Measurements from ENCODE around the gene RYR3. TPM values are rescaled to one million over a fixed set of nuclear protein-coding genes. Genes with fewer than 3 reads are reported as not detected.
A peak's percentile ranks its signal among the peaks of the same experiment; 100 is the strongest.

Gene RYR3
- total RNA-seq, 1 donor from 2014 or later = under 0.01 TPM

GRCh38 chr15:33888176-33888575 lies 577.4 kb downstream of the RYR3 start:
- no peak for DNase-seq (ENCODE audit: low read depth)
- H3K36me3 ChIP-seq (ENCODE audit: control insufficient read depth, insufficient read depth, low read length) = no peaks in the 10 kb centered on the region
- no peak for FAIRE-seq
- TF ChIP-seq, protein P1, sequence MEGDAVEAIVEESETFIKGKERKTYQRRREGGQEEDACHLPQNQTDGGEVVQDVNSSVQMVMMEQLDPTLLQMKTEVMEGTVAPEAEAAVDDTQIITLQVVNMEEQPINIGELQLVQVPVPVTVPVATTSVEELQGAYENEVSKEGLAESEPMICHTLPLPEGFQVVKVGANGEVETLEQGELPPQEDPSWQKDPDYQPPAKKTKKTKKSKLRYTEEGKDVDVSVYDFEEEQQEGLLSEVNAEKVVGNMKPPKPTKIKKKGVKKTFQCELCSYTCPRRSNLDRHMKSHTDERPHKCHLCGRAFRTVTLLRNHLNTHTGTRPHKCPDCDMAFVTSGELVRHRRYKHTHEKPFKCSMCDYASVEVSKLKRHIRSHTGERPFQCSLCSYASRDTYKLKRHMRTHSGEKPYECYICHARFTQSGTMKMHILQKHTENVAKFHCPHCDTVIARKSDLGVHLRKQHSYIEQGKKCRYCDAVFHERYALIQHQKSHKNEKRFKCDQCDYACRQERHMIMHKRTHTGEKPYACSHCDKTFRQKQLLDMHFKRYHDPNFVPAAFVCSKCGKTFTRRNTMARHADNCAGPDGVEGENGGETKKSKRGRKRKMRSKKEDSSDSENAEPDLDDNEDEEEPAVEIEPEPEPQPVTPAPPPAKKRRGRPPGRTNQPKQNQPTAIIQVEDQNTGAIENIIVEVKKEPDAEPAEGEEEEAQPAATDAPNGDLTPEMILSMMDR (IDR thresholded peaks at IDR 0.05; ENCODE audit: insufficient read depth, low read length, severe bottlenecking) = no peak
- H3K4me3 ChIP-seq (ENCODE audit: low read depth, low read length) = no peak overlapping the region
- no peaks in the 10 kb centered on the region for H3K27me3 ChIP-seq (ENCODE audit: control insufficient read depth, insufficient read depth, low read length)

GRCh38 chr15:33894193-33894592 lies 583.4 kb downstream of the RYR3 start:
- DNase-seq (ENCODE audit: low read depth) (no peak), FAIRE-seq (no peak)
- no peak overlapping the region for H3K4me3 ChIP-seq (ENCODE audit: low read depth, low read length)
- TF ChIP-seq, protein P1 (IDR thresholded peaks at IDR 0.05; ENCODE audit: insufficient read depth, low read length, severe bottlenecking) = no peak
- H3K36me3 ChIP-seq (ENCODE audit: control insufficient read depth, insufficient read depth, low read length) = no peaks in the 10 kb centered on the region
- H3K27me3 ChIP-seq (ENCODE audit: control insufficient read depth, insufficient read depth, low read length) = no peaks in the 10 kb centered on the region

DNA sequence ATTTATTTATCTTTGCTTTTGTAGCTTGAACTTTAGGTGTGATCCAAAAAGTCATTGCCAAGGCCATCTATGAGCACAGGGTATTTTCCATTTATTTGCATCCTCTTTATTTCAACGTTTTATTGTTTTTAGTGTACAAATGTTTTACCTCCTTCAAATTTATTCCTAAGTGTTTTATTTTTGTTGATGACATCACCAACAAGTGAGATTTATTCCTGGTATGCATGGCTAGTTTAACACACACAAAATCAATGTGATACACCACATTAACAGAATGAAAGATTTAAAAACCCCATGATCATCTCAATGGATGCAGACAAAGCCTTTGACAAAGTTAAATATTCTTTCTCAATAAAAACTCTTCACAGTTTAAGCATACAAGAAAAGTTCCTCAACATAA lies 591.3 kb downstream of the RYR3 start:
- TF ChIP-seq, protein P1 (IDR thresholded peaks at IDR 0.05; ENCODE audit: insufficient read depth, low read length, severe bottlenecking) = no peak
- Histone ChIP-seq H3K27me3 (ENCODE audit: control insufficient read depth, insufficient read depth, low read length) (no peaks in the 10 kb centered on the region), H3K36me3 (ENCODE audit: control insufficient read depth, insufficient read depth, low read length) (no peaks in the 10 kb centered on the region), H3K4me3 (ENCODE audit: low read depth, low read length) (no peak overlapping the region)
- DNase-seq (ENCODE audit: low read depth) (no peak), FAIRE-seq (no peak)

GRCh38 chr15:33903661-33904060 lies 592.9 kb downstream of the RYR3 start:
- TF ChIP-seq, protein P1 (IDR thresholded peaks at IDR 0.05; ENCODE audit: insufficient read depth, low read length, severe bottlenecking) = no peak
- no peak for DNase-seq (ENCODE audit: low read depth)
- Histone ChIP-seq H3K36me3 (ENCODE audit: control insufficient read depth, insufficient read depth, low read length) (no peaks in the 10 kb centered on the region), H3K27me3 (ENCODE audit: control insufficient read depth, insufficient read depth, low read length) (no peaks in the 10 kb centered on the region), H3K4me3 (ENCODE audit: low read depth, low read length) (no peak overlapping the region)
- FAIRE-seq = no peak

GRCh38 chr15:33907326-33907725 lies 596.6 kb downstream of the RYR3 start:
- Histone ChIP-seq H3K27me3 (ENCODE audit: control insufficient read depth, insufficient read depth, low read length) (no peaks in the 10 kb centered on the region), H3K4me3 (ENCODE audit: low read depth, low read length) (no peak overlapping the region), H3K36me3 (ENCODE audit: control insufficient read depth, insufficient read depth, low read length) (no peaks in the 10 kb centered on the region)
- TF ChIP-seq, protein P1 (IDR thresholded peaks at IDR 0.05; ENCODE audit: insufficient read depth, low read length, severe bottlenecking) = no peak
- DNase-seq (ENCODE audit: low read depth) (no peak), FAIRE-seq (no peak)

DNA sequence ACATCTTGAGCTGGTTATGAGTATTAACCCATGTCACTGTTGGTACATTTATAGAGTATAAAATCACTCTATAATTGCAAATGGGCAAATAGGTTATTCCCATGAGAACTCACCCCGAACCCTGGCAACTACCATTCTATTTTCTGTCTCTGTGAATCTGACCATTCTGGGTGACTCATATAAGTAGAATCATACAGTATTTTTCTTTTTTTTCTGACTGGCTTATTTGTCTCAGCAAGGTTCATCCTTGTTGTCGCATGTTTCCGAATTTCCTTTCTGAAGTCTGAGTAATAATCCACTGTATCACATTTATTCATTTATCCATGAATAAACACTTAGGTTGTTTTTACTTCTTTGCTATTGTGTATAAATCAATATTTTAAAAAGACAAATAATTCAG lies 597.6 kb downstream of the RYR3 start:
- DNase-seq (ENCODE audit: low read depth) = peak; percentile 66

More for the DNA sequence above, 597.6 kb downstream of the RYR3 start:
- Histone ChIP-seq H3K27me3 (ENCODE audit: control insufficient read depth, insufficient read depth, low read length) (no peaks in the 10 kb centered on the region), H3K4me3 (ENCODE audit: low read depth, low read length) (no peak overlapping the region), H3K36me3 (ENCODE audit: control insufficient read depth, insufficient read depth, low read length) (no peaks in the 10 kb centered on the region)
- FAIRE-seq = no peak
- TF ChIP-seq, protein P1 (IDR thresholded peaks at IDR 0.05; ENCODE audit: insufficient read depth, low read length, severe bottlenecking) = no peak
